H9 (cell line): ENCODE measurements around the gene PCSK6. TPM values are rescaled to one million over a fixed set of nuclear protein-coding genes. Genes with fewer than 3 reads are reported as not detected.

Source experiments
- DNase-seq: peaks from one replicate; pipeline ENCODE4 v3.0.0-alpha.2; 2017
- H2AFZ ChIP-seq: one replicate; pipeline ENCODE4 v1.6.1; 2013; ENCODE audit warnings: mild to moderate bottlenecking, low read length, control low read depth, moderate library complexity
- H2AK5ac ChIP-seq: 2 replicates; pipeline ENCODE4 v1.6.1; 2013; ENCODE audit warnings: low read length, control low read depth, mixed read lengths; ENCODE audit not compliant: insufficient read length
- H2BK120ac ChIP-seq: one replicate; pipeline ENCODE4 v1.6.1; 2013; ENCODE audit warnings: low read depth, mild to moderate bottlenecking, low read length, control low read depth, inconsistent platforms; ENCODE audit not compliant: poor library complexity, severe bottlenecking
- H2BK12ac ChIP-seq: 2 replicates; pipeline ENCODE4 v1.6.1; 2013; ENCODE audit warnings: low read length, control low read depth, mixed read lengths, low read depth; ENCODE audit not compliant: insufficient read length
- H2BK15ac ChIP-seq: 2 replicates; pipeline ENCODE4 v1.6.1; 2013; ENCODE audit warnings: low read depth, low read length, control low read depth
- H2BK20ac ChIP-seq: one replicate; pipeline ENCODE4 v1.6.1; 2013; ENCODE audit warnings: low read depth, mild to moderate bottlenecking, low read length, control low read depth, inconsistent platforms; ENCODE audit not compliant: poor library complexity, severe bottlenecking
- H2BK5ac ChIP-seq: 2 replicates; pipeline ENCODE4 v1.6.1; 2013; ENCODE audit warnings: low read length, control low read depth, mixed read lengths; ENCODE audit not compliant: insufficient read length
- H3K14ac ChIP-seq: 2 replicates; pipeline ENCODE4 v1.6.1; 2013; ENCODE audit warnings: low read length, control low read depth; ENCODE audit not compliant: insufficient read depth
- H3K18ac ChIP-seq: 2 replicates; pipeline ENCODE4 v1.6.1; 2013; ENCODE audit warnings: low read depth, mild to moderate bottlenecking, mixed read lengths, low read length, control low read depth; ENCODE audit not compliant: insufficient read length
- H3K23ac ChIP-seq: 2 replicates; pipeline ENCODE4 v1.6.1; 2013; ENCODE audit warnings: low read length, control low read depth, mixed read lengths, low read depth; ENCODE audit not compliant: insufficient read length
- H3K23me2 ChIP-seq: 2 replicates; pipeline ENCODE4 v1.6.1; 2013; ENCODE audit warnings: low read depth, mild to moderate bottlenecking, mixed read lengths, low read length, control low read depth; ENCODE audit not compliant: insufficient read length, poor library complexity, severe bottlenecking
- H3K27ac ChIP-seq: 2 replicates; pipeline ENCODE4 v1.5.1; 2013; ENCODE audit warnings: low read length, control low read depth, mixed read lengths, low read depth; ENCODE audit not compliant: insufficient read length
- H3K27me3 ChIP-seq: 2 replicates; pipeline ENCODE4 v1.6.1; 2013; ENCODE audit warnings: low read length, control low read depth, inconsistent platforms; ENCODE audit not compliant: insufficient read depth
- H3K4ac ChIP-seq: 2 replicates; pipeline ENCODE4 v1.6.1; 2013; ENCODE audit warnings: low read depth, mild to moderate bottlenecking, control low read depth, inconsistent platforms, low read length, moderate library complexity
- H3K4me1 ChIP-seq: 2 replicates; pipeline ENCODE4 v1.6.1; 2013; ENCODE audit warnings: low read length, control low read depth, inconsistent platforms; ENCODE audit not compliant: insufficient read depth
- H3K4me2 ChIP-seq: 2 replicates; pipeline ENCODE4 v1.6.1; 2013; ENCODE audit warnings: low read length, control low read depth, mixed read lengths; ENCODE audit not compliant: insufficient read length, insufficient read depth
- H3K56ac ChIP-seq: 2 replicates; pipeline ENCODE4 v1.6.1; 2013; ENCODE audit warnings: low read depth, mild to moderate bottlenecking, mixed read lengths, low read length, control low read depth; ENCODE audit not compliant: insufficient read length
- H3K79me1 ChIP-seq: 2 replicates; pipeline ENCODE4 v1.6.1; 2013; ENCODE audit warnings: low read depth, mild to moderate bottlenecking, moderate library complexity, low read length, control low read depth, inconsistent platforms; ENCODE audit not compliant: insufficient read depth, poor library complexity, severe bottlenecking
- H3K79me2 ChIP-seq: 2 replicates; pipeline ENCODE4 v1.6.1; 2013; ENCODE audit warnings: low read length, control low read depth, inconsistent platforms; ENCODE audit not compliant: insufficient read depth
- H3K9ac ChIP-seq: 2 replicates; pipeline ENCODE4 v1.6.1; 2013; ENCODE audit warnings: low read length, control low read depth, mixed read lengths; ENCODE audit not compliant: insufficient read length; ENCODE audit errors: extremely low read depth
- H3K9me3 ChIP-seq: one replicate; pipeline ENCODE4 v1.6.1; 2013; ENCODE audit warnings: low read depth, low read length, inconsistent platforms; ENCODE audit not compliant: control insufficient read depth
- H3T11ph ChIP-seq: one replicate; pipeline ENCODE4 v1.6.1; 2013; ENCODE audit warnings: mild to moderate bottlenecking, low read length, control low read depth, inconsistent platforms
- H4K20me1 ChIP-seq: one replicate; pipeline ENCODE4 v1.6.1; 2013; ENCODE audit not compliant: control insufficient read depth, insufficient read length, insufficient read depth
- H4K5ac ChIP-seq: 2 replicates; pipeline ENCODE4 v1.6.1; 2013; ENCODE audit warnings: low read depth, mild to moderate bottlenecking, mixed read lengths, low read length, control low read depth; ENCODE audit not compliant: insufficient read length
- H4K8ac ChIP-seq: replicated peaks from 2 replicates; pipeline ENCODE4 v1.6.1; 2013; ENCODE audit warnings: low read length, control low read depth, mixed read lengths, low read depth; ENCODE audit not compliant: insufficient read length
- H4K91ac ChIP-seq: 2 replicates; pipeline ENCODE4 v1.6.1; 2013; ENCODE audit warnings: low read depth, mild to moderate bottlenecking, moderate library complexity, mixed read lengths, low read length, control low read depth; ENCODE audit not compliant: insufficient read length
- H3K27ac Mint-ChIP-seq, 3 experiments: 2 replicates in 2 of 3; 3 replicates in 1 of 3; pipeline ENCODE4 v1.8.0; 2020 to 2021; ENCODE audit warnings: mixed read lengths in 3 of 3, mild to moderate bottlenecking in 1 of 3, moderate library complexity in 1 of 3
- H3K27me3 Mint-ChIP-seq: 2 replicates; pipeline ENCODE4 v1.8.0; 2021; ENCODE audit warnings: low read depth, mild to moderate bottlenecking, moderate library complexity, mixed read lengths
- H3K36me3 Mint-ChIP-seq, 3 experiments: 2 replicates in 2 of 3; 3 replicates in 1 of 3; pipeline ENCODE4 v1.8.0; 2020 to 2021; ENCODE audit warnings: low read depth in 3 of 3, mixed read lengths in 3 of 3; ENCODE audit not compliant: insufficient read depth in 1 of 3
- H3K4me1 Mint-ChIP-seq, 2 experiments: 2 replicates each; pipeline ENCODE4 v1.8.0; 2020; ENCODE audit warnings: mixed read lengths in 2 of 2
- H3K4me3 Mint-ChIP-seq, 2 experiments: 2 replicates in 1 of 2; 3 replicates in 1 of 2; pipeline ENCODE4 v1.8.0; 2020 to 2021; ENCODE audit warnings: mild to moderate bottlenecking in 2 of 2, mixed read lengths in 2 of 2, moderate library complexity in 1 of 2
- H3K9me3 Mint-ChIP-seq, 2 experiments: 2 replicates in 1 of 2; 3 replicates in 1 of 2; pipeline ENCODE4 v1.8.0; 2020; ENCODE audit warnings: mild to moderate bottlenecking in 2 of 2, mixed read lengths in 2 of 2, moderate library complexity in 1 of 2
- WGBS: extraction: QIAGEN DNeasy Blood & Tissue Kit; methylation state at CpG from one replicate; pipeline ENCODE4 v1.1.7; 2013; ENCODE audit warnings: missing lambda C conversion rate, low lambda C conversion rate, mixed read lengths; ENCODE audit not compliant: insufficient read length; ENCODE audit errors: extremely low coverage; 5-methylcytosine and 5-hydroxymethylcytosine counted together
- total RNA-seq: library from RNA; stranded (reverse); gene quantifications from 2 replicates; pipeline ENCODE4 v1.2.1, GENCODE V29; 2021
- TF ChIP-seq, protein P1 (sequence below): fragments of 200-600 bp; sonication (generic); conservative IDR thresholded peaks from 3 replicates; pipeline ENCODE4 v1.8.0; 2021; ENCODE audit warnings: antibody characterized with exemption, mild to moderate bottlenecking

The PCSK6 gene
- total RNA-seq, 1 experiment from 2014 or later, result 4.0 TPM

DNA sequence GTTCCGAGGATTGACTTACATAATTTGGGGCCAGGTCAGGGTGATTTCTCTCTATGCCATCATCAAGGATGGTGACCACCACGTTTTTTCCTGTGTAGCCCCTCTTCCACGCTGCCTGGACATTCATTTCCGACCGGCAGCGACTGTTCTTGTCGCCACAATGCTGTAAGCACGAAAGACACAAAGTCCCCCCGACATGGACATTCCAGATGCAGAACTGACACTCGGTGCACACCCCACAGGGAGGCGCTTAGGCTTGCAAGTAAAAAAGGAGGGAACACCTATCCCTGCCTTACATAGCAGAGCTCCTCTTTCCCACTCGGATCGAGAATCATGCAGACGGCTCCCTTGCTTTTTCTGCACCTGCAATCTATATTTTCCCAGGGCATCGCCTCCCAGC, 58.2 kb downstream of the PCSK6 start:
- no CpG with 5 or more reads among the region's 15 CpGs for WGBS

More for the DNA sequence above, 58.2 kb downstream of the PCSK6 start:
- Histone ChIP-seq H3K4ac (no peak overlapping the region), H4K20me1 (no peaks in the 10 kb centered on the region), H3K23me2 (no peaks in the 10 kb centered on the region), H3T11ph (no peak overlapping the region), H4K8ac (no peak overlapping the region), H3K56ac (no peak overlapping the region), H4K5ac (no peak overlapping the region), H2BK20ac (no peak overlapping the region), H2AFZ (no peak overlapping the region), H3K18ac (no peak overlapping the region), H2BK15ac (no peak overlapping the region), H3K9me3 (no peaks in the 10 kb centered on the region), H3K79me2 (no peaks in the 10 kb centered on the region), H3K4me2 (no peak overlapping the region), H2BK5ac (no peak overlapping the region), H3K14ac (no peak overlapping the region), H3K4me1 (no peaks in the 10 kb centered on the region), H3K27me3 (no peaks in the 10 kb centered on the region; the same call in 1 of the 2 replicates), H3K9ac (no peak overlapping the region), H2BK120ac (no peak overlapping the region), H3K27ac (no peak overlapping the region), H4K91ac (no peak overlapping the region), H2AK5ac (no peak overlapping the region), H2BK12ac (no peak overlapping the region), H3K23ac (no peak overlapping the region), H3K79me1 (no peaks in the 10 kb centered on the region)
- H3K9me3 Mint-ChIP-seq, result no peaks in the 10 kb centered on the region
- no peaks in the 10 kb centered on the region for H3K36me3 Mint-ChIP-seq
- DNase-seq, result no peak
- TF ChIP-seq, protein P1, sequence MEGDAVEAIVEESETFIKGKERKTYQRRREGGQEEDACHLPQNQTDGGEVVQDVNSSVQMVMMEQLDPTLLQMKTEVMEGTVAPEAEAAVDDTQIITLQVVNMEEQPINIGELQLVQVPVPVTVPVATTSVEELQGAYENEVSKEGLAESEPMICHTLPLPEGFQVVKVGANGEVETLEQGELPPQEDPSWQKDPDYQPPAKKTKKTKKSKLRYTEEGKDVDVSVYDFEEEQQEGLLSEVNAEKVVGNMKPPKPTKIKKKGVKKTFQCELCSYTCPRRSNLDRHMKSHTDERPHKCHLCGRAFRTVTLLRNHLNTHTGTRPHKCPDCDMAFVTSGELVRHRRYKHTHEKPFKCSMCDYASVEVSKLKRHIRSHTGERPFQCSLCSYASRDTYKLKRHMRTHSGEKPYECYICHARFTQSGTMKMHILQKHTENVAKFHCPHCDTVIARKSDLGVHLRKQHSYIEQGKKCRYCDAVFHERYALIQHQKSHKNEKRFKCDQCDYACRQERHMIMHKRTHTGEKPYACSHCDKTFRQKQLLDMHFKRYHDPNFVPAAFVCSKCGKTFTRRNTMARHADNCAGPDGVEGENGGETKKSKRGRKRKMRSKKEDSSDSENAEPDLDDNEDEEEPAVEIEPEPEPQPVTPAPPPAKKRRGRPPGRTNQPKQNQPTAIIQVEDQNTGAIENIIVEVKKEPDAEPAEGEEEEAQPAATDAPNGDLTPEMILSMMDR, result no peak
- H3K27me3 Mint-ChIP-seq, result peaks cover 52% of the 10 kb centered on the region
- peaks cover 29 to 39% of the 10 kb centered on the region in 2 experiments for H3K4me1 Mint-ChIP-seq
- no peak overlapping the region for H3K27ac Mint-ChIP-seq
- no peak overlapping the region for H3K4me3 Mint-ChIP-seq
